Measurements from ENCODE around the gene FAM222B.
A peak's percentile ranks its signal among the peaks of the same experiment; 100 is the strongest.
"Not testable (repeated sequence)": the region's sequence is repeated elsewhere in the genome, so short reads cannot be mapped to it uniquely, and the experiment has no call there.

FAM222B gene

GRCh38 chr17:28841901-28842281, 699 bp downstream of the FAM222B start:
- DNase-seq (ENCODE audit: low spot score): no peak

- DNase-seq (ENCODE audit: low spot score): no peak
Observed at GRCh38 chr17:28839221-28839620, 3.4 kb downstream of the FAM222B start.

GRCh38 chr17:28836541-28836940, 6.0 kb downstream of the FAM222B start:
- not testable (repeated sequence) for DNase-seq (ENCODE audit: low spot score)

- no peak for DNase-seq (ENCODE audit: low spot score)
Observed at GRCh38 chr17:28834420-28834819, 8.2 kb downstream of the FAM222B start.

- DNase-seq (ENCODE audit: low spot score): no peak
Observed at GRCh38 chr17:28828294-28829040, 14.1 kb downstream of the FAM222B start.

GRCh38 chr17:28827672-28828071, 14.9 kb downstream of the FAM222B start:
- DNase-seq (ENCODE audit: low spot score): no peak

- no peak for DNase-seq (ENCODE audit: low spot score)
Observed at GRCh38 chr17:28819582-28819981, 23.0 kb downstream of the FAM222B start.

GRCh38 chr17:28818819-28819221, 23.8 kb downstream of the FAM222B start:
- DNase-seq (ENCODE audit: low spot score): peak; percentile 81

- DNase-seq (ENCODE audit: low spot score): no peak
Observed at GRCh38 chr17:28816540-28816939, 26.1 kb downstream of the FAM222B start.

GRCh38 chr17:28812748-28813377, 29.7 kb downstream of the FAM222B start:
- no peak for DNase-seq (ENCODE audit: low spot score)

- DNase-seq (ENCODE audit: low spot score): peak; percentile 97
Observed at GRCh38 chr17:28812091-28812747, 30.4 kb downstream of the FAM222B start.

GRCh38 chr17:28811651-28812090, 30.9 kb downstream of the FAM222B start:
- peak; percentile 55 for DNase-seq (ENCODE audit: low spot score)

- DNase-seq (ENCODE audit: low spot score): no peak
Observed at GRCh38 chr17:28810437-28810836, 32.2 kb downstream of the FAM222B start.

- DNase-seq (ENCODE audit: low spot score): peak; percentile 77
Observed at GRCh38 chr17:28807925-28808634, 34.5 kb downstream of the FAM222B start.

- DNase-seq (ENCODE audit: low spot score): no peak
Observed at GRCh38 chr17:28796062-28796461, 46.5 kb downstream of the FAM222B start.

- DNase-seq (ENCODE audit: low spot score): not testable (repeated sequence)
Observed at GRCh38 chr17:28794846-28795441, 47.6 kb downstream of the FAM222B start.

GRCh38 chr17:28792877-28793661, 49.5 kb downstream of the FAM222B start:
- DNase-seq (ENCODE audit: low spot score): no peak

GRCh38 chr17:28788100-28788499, 54.5 kb downstream of the FAM222B start:
- no peak for DNase-seq (ENCODE audit: low spot score)

- no peak for DNase-seq (ENCODE audit: low spot score)
Observed at GRCh38 chr17:28783161-28783560, 59.4 kb downstream of the FAM222B start.

- DNase-seq (ENCODE audit: low spot score): not testable (repeated sequence)
Observed at GRCh38 chr17:28779601-28780000, 63.0 kb downstream of the FAM222B start.

GRCh38 chr17:28777178-28777577, 65.4 kb downstream of the FAM222B start:
- DNase-seq (ENCODE audit: low spot score): no peak
